Kidney (tissue), 14 donors: ENCODE measurements around the gene PXDC1. TPM values are rescaled to one million over a fixed set of nuclear protein-coding genes. Genes with fewer than 3 reads are reported as not detected.

Experiments used
- DNase-seq, 5 donors: peaks; one replicate each; pipeline ENCODE4 v3.0.0-alpha.2; 2013 to 2020
- FAIRE-seq: peaks from 2 replicates; lab custom pipeline; 2012; peaks lifted over from hg19 to GRCh38; lab: Jason Lieb, UNC
- H3K27ac ChIP-seq, 2 donors: one replicate each; pipeline ENCODE4 v1.7.0; 2013; ENCODE audit warnings: low read depth in 2 of 2, low read length in 2 of 2, inconsistent platforms in 1 of 2
- H3K27me3 ChIP-seq: one replicate; pipeline ENCODE4 v1.7.1; 2013; ENCODE audit warnings: low read length, inconsistent platforms; ENCODE audit not compliant: control insufficient read depth, insufficient read depth
- H3K36me3 ChIP-seq, 3 donors: one replicate each; pipeline versions ENCODE4 v1.7.0 to v1.7.1; 2013; ENCODE audit warnings: low read length in 3 of 3, control low read depth in 1 of 3, inconsistent platforms in 1 of 3; ENCODE audit not compliant: insufficient read depth in 3 of 3, control insufficient read depth in 2 of 3
- H3K4me1 ChIP-seq, 3 donors: one replicate each; pipeline versions ENCODE4 v1.7.0 to v1.7.1; 2013; ENCODE audit warnings: low read length in 3 of 3, inconsistent platforms in 1 of 3, low read depth in 1 of 3; ENCODE audit not compliant: control insufficient read depth in 2 of 3, insufficient read depth in 2 of 3
- H3K4me3 ChIP-seq, 3 donors: one replicate each; pipeline versions ENCODE4 v1.7.0 to v1.8.1; 2013; ENCODE audit warnings: low read length in 3 of 3, control low read depth in 1 of 3, inconsistent platforms in 1 of 3
- H3K9ac ChIP-seq, 3 donors: one replicate each; pipeline versions ENCODE4 v1.7.0 to v1.7.1; 2013; ENCODE audit warnings: low read length in 3 of 3, control low read depth in 1 of 3, inconsistent platforms in 1 of 3
- H3K9me3 ChIP-seq, 3 donors: one replicate each; pipeline versions ENCODE4 v1.7.0 to v1.7.1; 2013; ENCODE audit warnings: low read length in 3 of 3, control low read depth in 1 of 3, inconsistent platforms in 1 of 3; ENCODE audit not compliant: control insufficient read depth in 2 of 3, insufficient read depth in 1 of 3
- intact Hi-C: fragments of 100-400 bp; cut with DNase I; formaldehyde crosslinking; loops from one replicate; pipeline ENCODE4 v1.11.1; 2022
- polyA plus RNA-seq: library from polyadenylated mRNA; stranded (reverse); fragments of 350-450 nt; fragmentation: Illumina TruSeq; extraction: RNeasy Lipid Tissue Mini Kit (QIAGEN cat#74804); gene quantifications from one replicate; pipeline ENCODE4 v1.2.3, GENCODE V29; 2014; ENCODE audit warnings: low read depth, low replicate concordance; ENCODE audit not compliant: insufficient read depth
- total RNA-seq: library from RNA; stranded (reverse); fragmentation: NEBNext Ultra II Directional; extraction: Animal tissue kit (Norgen Biotek cat#: 25700); gene quantifications from one replicate; pipeline ENCODE4 v1.2.1, GENCODE V29; 2021
- TF ChIP-seq, protein P1 (sequence below): IDR thresholded peaks from 3 replicates; pipeline ENCODE4 v1.5.1; 2012; ENCODE audit warnings: mild to moderate bottlenecking, moderate library complexity, borderline replicate concordance; ENCODE audit not compliant: insufficient read depth; ENCODE audit errors: extremely low read depth
- donor health status: control.
- donor health status: control.
- donor health status: control.
- donor health status: control.
- donor health status: control.
- donor health status: DM: yes; HTN: yes; CAD: no.
- donor health status: Normal renal cell carcinoma (clear cell type).

PXDC1 gene
- total and polyA plus RNA-seq, 2 donors from 2014 or later, result 28.9 to 35.0 TPM

DNA sequence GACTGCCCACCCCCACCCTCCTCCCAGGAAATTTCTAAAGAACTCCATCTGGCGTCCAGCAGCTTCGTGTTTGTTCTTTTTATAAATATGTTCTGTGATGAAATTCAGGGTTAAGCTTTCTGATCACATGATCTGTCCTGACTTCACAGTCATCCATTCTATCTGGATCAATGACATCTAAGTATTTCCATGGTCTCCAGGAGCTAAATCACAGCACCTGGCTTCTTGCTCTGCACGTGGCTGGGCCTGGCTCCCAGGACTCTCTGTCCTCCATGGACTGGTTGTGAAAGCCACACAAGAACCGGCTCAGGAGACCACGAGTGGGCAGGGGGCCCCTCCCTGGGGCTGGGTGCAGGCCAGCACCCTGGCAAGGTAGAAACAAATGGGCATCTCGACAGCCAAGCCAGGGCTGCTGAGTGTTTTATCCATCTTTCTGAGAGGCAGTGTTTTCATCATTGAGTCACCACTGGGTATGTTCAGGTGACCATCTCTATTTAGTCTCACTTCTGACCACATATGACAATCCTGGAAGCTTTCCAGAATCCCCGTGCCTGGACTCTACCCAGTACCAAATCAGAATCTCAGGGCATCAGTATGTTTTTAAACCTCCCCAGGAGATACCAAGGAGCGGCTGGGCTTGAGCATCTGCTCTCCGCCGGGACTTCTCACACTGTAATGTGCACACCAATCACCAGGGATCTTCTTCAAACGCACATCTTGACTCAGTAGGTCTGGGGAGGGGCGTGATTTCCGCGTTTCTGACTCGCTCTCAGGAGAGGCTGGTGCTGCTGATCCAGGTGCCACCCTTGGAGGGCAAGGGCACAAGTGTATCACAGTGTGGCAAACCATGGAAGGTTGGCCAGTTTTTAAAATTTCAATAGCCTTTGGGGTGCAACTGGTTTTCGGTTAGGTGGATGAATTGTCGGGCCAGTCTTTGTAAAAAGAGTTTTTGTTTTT, 31.6 kb upstream of the PXDC1 start:
- DNase-seq, result no peak
- no peak for FAIRE-seq
- H3K36me3 ChIP-seq, result no peaks in the 10 kb centered on the region
- H3K27ac ChIP-seq, result no peak overlapping the region
- no peak overlapping the region for H3K9ac ChIP-seq
- TF ChIP-seq, protein P1, sequence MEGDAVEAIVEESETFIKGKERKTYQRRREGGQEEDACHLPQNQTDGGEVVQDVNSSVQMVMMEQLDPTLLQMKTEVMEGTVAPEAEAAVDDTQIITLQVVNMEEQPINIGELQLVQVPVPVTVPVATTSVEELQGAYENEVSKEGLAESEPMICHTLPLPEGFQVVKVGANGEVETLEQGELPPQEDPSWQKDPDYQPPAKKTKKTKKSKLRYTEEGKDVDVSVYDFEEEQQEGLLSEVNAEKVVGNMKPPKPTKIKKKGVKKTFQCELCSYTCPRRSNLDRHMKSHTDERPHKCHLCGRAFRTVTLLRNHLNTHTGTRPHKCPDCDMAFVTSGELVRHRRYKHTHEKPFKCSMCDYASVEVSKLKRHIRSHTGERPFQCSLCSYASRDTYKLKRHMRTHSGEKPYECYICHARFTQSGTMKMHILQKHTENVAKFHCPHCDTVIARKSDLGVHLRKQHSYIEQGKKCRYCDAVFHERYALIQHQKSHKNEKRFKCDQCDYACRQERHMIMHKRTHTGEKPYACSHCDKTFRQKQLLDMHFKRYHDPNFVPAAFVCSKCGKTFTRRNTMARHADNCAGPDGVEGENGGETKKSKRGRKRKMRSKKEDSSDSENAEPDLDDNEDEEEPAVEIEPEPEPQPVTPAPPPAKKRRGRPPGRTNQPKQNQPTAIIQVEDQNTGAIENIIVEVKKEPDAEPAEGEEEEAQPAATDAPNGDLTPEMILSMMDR, result no peak
- H3K9me3 ChIP-seq, result no peaks in the 10 kb centered on the region
- H3K4me1 ChIP-seq, result no peaks in the 10 kb centered on the region
- intact Hi-C loops, result no loop called here
- no peak overlapping the region for H3K4me3 ChIP-seq
- no peaks in the 10 kb centered on the region for H3K27me3 ChIP-seq

DNA sequence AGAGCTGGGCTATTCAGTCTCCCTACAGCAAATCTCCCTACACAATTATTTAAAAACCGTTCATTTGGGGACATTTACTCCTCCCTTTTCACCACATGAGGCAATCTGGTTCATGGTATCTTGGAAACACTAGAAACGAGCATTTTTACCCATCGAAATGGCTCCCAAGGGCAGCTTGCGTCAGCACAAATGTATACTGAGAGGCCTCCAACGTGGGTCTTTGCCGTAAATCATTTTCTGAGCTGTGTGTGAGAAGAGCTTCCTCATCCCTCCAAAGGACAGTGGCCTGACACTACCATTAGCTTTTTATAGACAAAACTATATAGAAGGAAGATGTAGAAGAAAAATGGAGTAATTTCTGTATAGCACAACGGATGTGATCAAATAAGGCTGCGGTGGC, 30.0 kb upstream of the PXDC1 start:
- Histone ChIP-seq H3K4me3 (no peak overlapping the region), H3K27ac (no peak overlapping the region), H3K4me1 (no peaks in the 10 kb centered on the region), H3K9ac (no peak overlapping the region), H3K27me3 (no peaks in the 10 kb centered on the region), H3K9me3 (no peaks in the 10 kb centered on the region), H3K36me3 (no peaks in the 10 kb centered on the region)
- no peak for FAIRE-seq
- intact Hi-C loops, result no loop called here
- DNase-seq, result no peak
- TF ChIP-seq, protein P1, result no peak

DNA sequence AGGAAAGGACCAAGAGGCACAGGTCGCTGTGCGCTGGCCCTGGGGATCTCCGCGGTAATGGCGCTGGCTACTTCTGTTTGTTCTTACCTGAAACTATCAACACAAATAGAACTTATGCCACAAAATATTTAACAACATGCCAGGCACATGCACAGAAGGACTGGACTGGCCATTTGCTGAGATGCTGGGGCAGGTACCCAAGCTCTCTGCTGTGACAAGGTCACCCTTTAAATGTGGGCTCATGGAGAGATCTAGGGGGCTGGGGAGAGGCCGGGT, 28.0 kb upstream of the PXDC1 start:
- H3K9me3 ChIP-seq, result no peaks in the 10 kb centered on the region
- no peaks in the 10 kb centered on the region for H3K27me3 ChIP-seq
- no peak for FAIRE-seq
- H3K27ac ChIP-seq, result no peak overlapping the region
- H3K36me3 ChIP-seq, result no peaks in the 10 kb centered on the region
- intact Hi-C loops, result no loop called here
- H3K4me1 ChIP-seq, result no peaks in the 10 kb centered on the region
- TF ChIP-seq, protein P1, result no peak
- no peak overlapping the region for H3K9ac ChIP-seq
- H3K4me3 ChIP-seq, result no peak overlapping the region
- no peak for DNase-seq
